SK-N-MC (cell line): ENCODE data around the gene SYPL2.
"Not testable (repeated sequence)": the region's sequence is repeated elsewhere in the genome, so short reads cannot be mapped to it uniquely, and the experiment has no call there.

Experiments used
- DNase-seq: peaks from one replicate; pipeline ENCODE4 v3.0.0-alpha.2; 2011; ENCODE audit warnings: low read depth, low spot score
- H3K27ac ChIP-seq: fragments of 200-600 bp; sonication (generic); 2 replicates; pipeline ENCODE4 v1.5.1; 2016; ENCODE audit warnings: mixed run types
- H3K36me3 ChIP-seq: fragments of 200-600 bp; sonication (generic); 2 replicates; pipeline ENCODE4 v1.6.1; 2017; ENCODE audit warnings: antibody characterized with exemption, low read length, mixed read lengths; ENCODE audit not compliant: insufficient read depth
- H3K4me3 ChIP-seq: fragments of 200-600 bp; sonication (generic); 2 replicates; pipeline ENCODE4 v1.5.1; 2016
- H3K9ac ChIP-seq: fragments of 200-600 bp; sonication (generic); 2 replicates; pipeline ENCODE4 v1.8.0; 2017; ENCODE audit warnings: mixed run types, mixed read lengths; ENCODE audit not compliant: insufficient read length
- H3K9me3 ChIP-seq: fragments of 200-600 bp; sonication (generic); 2 replicates; pipeline ENCODE4 v1.6.1; 2017; ENCODE audit warnings: low read depth, mild to moderate bottlenecking, antibody characterized with exemption, low read length, moderate library complexity, mixed read lengths
- EZH2 ChIP-seq: fragments of 200-600 bp; sonication (generic); IDR thresholded peaks from one replicate; pipeline ENCODE4 v1.6.1; 2017; ENCODE audit warnings: antibody characterized with exemption
- FOXP2 ChIP-seq: optimal IDR thresholded peaks from 2 replicates; pipeline ENCODE3; 2011; ENCODE audit warnings: mild to moderate bottlenecking, moderate library complexity; ENCODE audit not compliant: insufficient read depth; ENCODE audit errors: extremely low read length, control extremely low read depth
- POLR2AphosphoS5 ChIP-seq: IDR thresholded peaks from 2 replicates; pipeline ENCODE4 v1.6.1; 2012; ENCODE audit warnings: mild to moderate bottlenecking, low read depth, low read length, borderline replicate concordance

SYPL2 gene

GRCh38 chr1:109434484-109434883 lies 31.9 kb upstream of the SYPL2 start:
- DNase-seq: no peak
- Histone ChIP-seq H3K9me3 (no peaks in the 10 kb centered on the region), H3K27ac (no peak overlapping the region), H3K36me3 (no peaks in the 10 kb centered on the region), H3K9ac (no peak overlapping the region), H3K4me3 (no peak overlapping the region)
- TF ChIP-seq EZH2 (no peak), POLR2AphosphoS5 (no peak), FOXP2 (no peak)

- Histone ChIP-seq H3K4me3 (no peak overlapping the region), H3K9me3 (no peaks in the 10 kb centered on the region), H3K36me3 (no peaks in the 10 kb centered on the region), H3K27ac (no peak overlapping the region), H3K9ac (no peak overlapping the region)
- DNase-seq: no peak
- TF ChIP-seq FOXP2: no peak
- no peak for TF ChIP-seq EZH2
- TF ChIP-seq POLR2AphosphoS5: no peak
These were observed 27.5 kb upstream of the SYPL2 start for GRCh38 chr1:109438798-109439297.

DNA sequence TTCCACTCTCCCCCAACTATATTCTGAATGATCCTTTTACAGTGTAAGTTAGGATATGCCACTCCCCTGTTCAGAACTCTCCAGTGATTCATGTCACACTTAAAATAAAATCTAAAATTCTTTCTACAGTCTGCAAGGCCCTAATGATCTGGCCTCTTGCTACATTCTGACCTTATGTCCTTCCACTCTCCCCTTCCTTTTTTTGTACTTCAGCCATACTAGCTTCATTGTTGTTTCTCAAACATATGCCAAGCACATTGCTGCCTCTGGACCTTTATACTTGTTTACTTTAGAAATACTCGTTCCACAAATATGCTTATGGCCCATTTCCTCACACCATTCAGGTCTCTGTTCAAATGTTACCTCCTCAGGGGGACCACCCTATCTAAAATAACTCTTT lies 25.3 kb upstream of the SYPL2 start:
- no peak overlapping the region for H3K9ac ChIP-seq
- no peak for TF ChIP-seq EZH2
- no peak for TF ChIP-seq POLR2AphosphoS5
- no peak for TF ChIP-seq FOXP2
- no peaks in the 10 kb centered on the region for H3K9me3 ChIP-seq
- no peak for DNase-seq
- H3K4me3 ChIP-seq: no peak overlapping the region
- H3K36me3 ChIP-seq: no peaks in the 10 kb centered on the region
- no peak overlapping the region for H3K27ac ChIP-seq

DNA sequence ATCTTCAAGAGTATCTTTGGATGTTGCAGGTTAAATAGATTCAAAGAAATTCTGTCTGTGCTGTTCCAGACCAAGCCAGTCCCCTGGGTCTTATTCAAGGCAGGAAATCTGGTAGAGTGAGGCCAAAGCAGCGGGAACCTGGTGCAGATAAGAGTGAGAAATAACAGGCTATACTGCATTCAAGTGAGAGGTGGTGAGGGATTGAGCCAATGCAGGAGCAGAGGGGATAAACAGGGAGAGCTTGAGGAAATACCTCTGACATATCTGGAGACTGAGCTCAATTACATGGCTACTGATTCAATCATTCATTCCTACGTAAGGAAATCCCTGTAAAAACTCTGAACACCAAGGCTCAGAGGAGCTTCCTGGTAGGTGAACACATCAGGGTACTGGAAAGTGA lies 22.9 kb upstream of the SYPL2 start:
- no peaks in the 10 kb centered on the region for H3K9me3 ChIP-seq
- DNase-seq: no peak
- no peaks in the 10 kb centered on the region for H3K36me3 ChIP-seq
- no peak overlapping the region for H3K27ac ChIP-seq
- TF ChIP-seq POLR2AphosphoS5 (no peak), EZH2 (no peak), FOXP2 (no peak)
- H3K9ac ChIP-seq: no peak overlapping the region
- no peak overlapping the region for H3K4me3 ChIP-seq

DNA sequence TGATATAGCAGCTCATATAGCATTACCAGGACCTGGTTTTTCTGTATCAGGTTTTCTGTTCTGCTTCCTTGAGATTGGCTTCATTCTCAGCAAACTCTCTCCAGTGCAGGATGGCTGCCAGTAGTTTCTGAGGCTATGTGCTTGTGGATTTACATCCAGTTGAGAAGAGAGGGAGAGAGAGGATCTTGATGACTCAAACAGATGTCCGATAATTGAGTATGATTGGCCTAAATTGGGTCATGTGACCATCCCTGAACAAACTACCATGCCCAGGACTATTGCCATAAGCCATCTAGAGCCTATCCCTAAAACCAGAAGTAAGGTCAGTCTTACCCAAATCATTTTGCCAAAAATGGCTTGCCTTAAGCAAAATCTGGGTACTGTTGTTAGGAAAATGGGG lies 22.0 kb upstream of the SYPL2 start:
- TF ChIP-seq FOXP2 (no peak), POLR2AphosphoS5 (no peak), EZH2 (no peak)

GRCh38 chr1:109445949-109446695 lies 20.2 kb upstream of the SYPL2 start:
- H3K9ac ChIP-seq, H3K27ac ChIP-seq, H3K9me3 ChIP-seq, H3K36me3 ChIP-seq, DNase-seq: not testable (repeated sequence)
- H3K4me3 ChIP-seq: 0 out of 2 replicates have a peak overlapping the region, but pooled peaks have one; percentile 28

More for the DNA sequence above, 22.0 kb upstream of the SYPL2 start:
- Histone ChIP-seq H3K9ac (no peak overlapping the region), H3K9me3 (no peaks in the 10 kb centered on the region), H3K4me3 (no peak overlapping the region), H3K36me3 (no peaks in the 10 kb centered on the region), H3K27ac (no peak overlapping the region)
- no peak for DNase-seq

DNA sequence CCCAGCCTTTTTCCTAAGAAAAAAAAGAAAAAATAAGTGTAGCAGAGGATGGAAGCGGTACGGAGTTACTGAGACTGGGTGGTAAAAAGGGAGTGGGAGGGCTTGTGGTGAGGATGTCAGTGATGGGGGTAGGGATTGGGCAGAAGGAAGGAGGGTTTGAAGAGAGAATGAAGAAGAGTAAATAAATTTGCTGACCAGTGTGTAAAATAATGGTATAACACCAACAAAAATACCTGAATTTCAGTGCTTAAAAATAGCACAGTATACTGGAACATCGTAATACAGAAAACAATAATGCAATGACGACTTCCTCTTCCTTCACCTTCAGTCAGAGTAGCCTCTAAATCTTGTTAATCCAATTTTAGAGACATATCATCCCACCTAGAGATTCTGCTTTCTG lies 18.8 kb upstream of the SYPL2 start:
- H3K27ac ChIP-seq: no peak overlapping the region
- no peak overlapping the region for H3K9ac ChIP-seq
- H3K4me3 ChIP-seq: no peak overlapping the region
- no peak for TF ChIP-seq EZH2
- TF ChIP-seq POLR2AphosphoS5: no peak
- no peak for TF ChIP-seq FOXP2
- H3K9me3 ChIP-seq: no peaks in the 10 kb centered on the region
- H3K36me3 ChIP-seq: no peaks in the 10 kb centered on the region
- no peak for DNase-seq

GRCh38 chr1:109454497-109455133 lies 11.7 kb upstream of the SYPL2 start:
- Histone ChIP-seq H3K27ac (no peak overlapping the region), H3K9me3 (no peaks in the 10 kb centered on the region), H3K4me3 (no peak overlapping the region), H3K36me3 (no peaks in the 10 kb centered on the region), H3K9ac (no peak overlapping the region)
- TF ChIP-seq FOXP2 (no peak), POLR2AphosphoS5 (no peak), EZH2 (no peak)
- no peak for DNase-seq

- Histone ChIP-seq H3K9ac (no peak overlapping the region), H3K27ac (no peak overlapping the region), H3K36me3 (no peaks in the 10 kb centered on the region), H3K4me3 (no peak overlapping the region), H3K9me3 (no peaks in the 10 kb centered on the region)
- no peak for TF ChIP-seq POLR2AphosphoS5
- TF ChIP-seq FOXP2: no peak
- no peak for TF ChIP-seq EZH2
- no peak for DNase-seq
These were observed 8.5 kb upstream of the SYPL2 start for GRCh38 chr1:109457819-109458218.

DNA sequence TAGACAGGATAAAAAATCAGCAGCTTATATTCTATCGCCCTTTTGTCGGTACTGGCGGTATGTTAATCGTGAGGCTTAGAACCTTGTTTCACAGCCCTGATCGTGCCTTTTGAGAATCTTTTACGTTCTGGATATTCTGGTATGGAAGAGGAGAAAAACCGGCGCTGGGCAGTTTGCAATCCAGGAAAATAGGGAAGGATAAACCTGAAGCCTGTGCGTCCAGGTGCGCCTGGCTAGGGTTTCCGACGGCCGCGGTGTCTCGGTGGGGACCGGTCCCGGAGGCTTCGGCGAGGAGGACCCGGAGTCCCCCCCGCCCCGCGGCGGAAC lies 258 bp upstream of the SYPL2 start:
- TF ChIP-seq POLR2AphosphoS5 (no peak), EZH2 (no peak), FOXP2 (no peak)
- DNase-seq: no peak

More for the DNA sequence above, 258 bp upstream of the SYPL2 start:
- H3K36me3 ChIP-seq: no peaks in the 10 kb centered on the region
- H3K27ac ChIP-seq: no peak overlapping the region
- H3K9me3 ChIP-seq: no peaks in the 10 kb centered on the region
- peak overlapping the region; percentile 81 for H3K4me3 ChIP-seq
- no peak overlapping the region for H3K9ac ChIP-seq
